ENCODE results near the gene GSAP. TPM values are rescaled to one million over a fixed set of nuclear protein-coding genes. Genes with fewer than 3 reads are reported as not detected.

Gene GSAP
- polyA plus RNA-seq, 1 experiment = 3.7 TPM

GRCh38 chr7:77404641-77405040, 11.5 kb downstream of the GSAP start:
- ChIA-PET POLR2A (no interaction called here), CTCF (no interaction called here)
- H3K4me3 ChIP-seq (ENCODE audit: low read depth, low read length) = no peak overlapping the region

GRCh38 chr7:77403957-77404356, 12.2 kb downstream of the GSAP start:
- no peak for TF ChIP-seq CTCF (IDR thresholded peaks at IDR 0.05; ENCODE audit: insufficient read depth, low read depth, low read length)
- H3K4me3 ChIP-seq (ENCODE audit: low read depth, low read length) = no peak overlapping the region
- H3K36me3 ChIP-seq (ENCODE audit: control insufficient read depth, insufficient read depth, low read length) = no peaks in the 10 kb centered on the region
- no peak for DNase-seq (ENCODE audit: low read depth)
- 0 out of 2 replicates have a peak, but pooled peaks cover 2% of the 10 kb centered on the region for H3K27me3 ChIP-seq (ENCODE audit: control insufficient read depth, insufficient read depth, low read length)
- ChIA-PET POLR2A (no interaction called here), CTCF (no interaction called here)

More at GRCh38 chr7:77404641-77405040, 11.5 kb downstream of the GSAP start:
- no peak for TF ChIP-seq CTCF (IDR thresholded peaks at IDR 0.05; ENCODE audit: insufficient read depth, low read depth, low read length)
- DNase-seq (ENCODE audit: low read depth) = no peak
- Histone ChIP-seq H3K27me3 (ENCODE audit: control insufficient read depth, insufficient read depth, low read length) (0 out of 2 replicates have a peak, but pooled peaks cover 2% of the 10 kb centered on the region), H3K36me3 (ENCODE audit: control insufficient read depth, insufficient read depth, low read length) (no peaks in the 10 kb centered on the region)

- POLR2A ChIA-PET = no interaction called here
- no peak for TF ChIP-seq CTCF (IDR thresholded peaks at IDR 0.05; ENCODE audit: insufficient read depth, low read depth, low read length)
- no peak for DNase-seq (ENCODE audit: low read depth)
- Histone ChIP-seq H3K27me3 (ENCODE audit: control insufficient read depth, insufficient read depth, low read length) (0 out of 2 replicates have a peak, but pooled peaks cover 2% of the 10 kb centered on the region), H3K36me3 (ENCODE audit: control insufficient read depth, insufficient read depth, low read length) (no peaks in the 10 kb centered on the region), H3K4me3 (ENCODE audit: low read depth, low read length) (no peak overlapping the region)
- CTCF ChIA-PET = no interaction called here
These were observed 13.3 kb downstream of the GSAP start for GRCh38 chr7:77402818-77403217.

GRCh38 chr7:77401002-77401401, 15.1 kb downstream of the GSAP start:
- 0 out of 2 replicates have a peak, but pooled peaks cover 2% of the 10 kb centered on the region for H3K27me3 ChIP-seq (ENCODE audit: control insufficient read depth, insufficient read depth, low read length)
- H3K36me3 ChIP-seq (ENCODE audit: control insufficient read depth, insufficient read depth, low read length) = no peaks in the 10 kb centered on the region
- no peak for DNase-seq (ENCODE audit: low read depth)
- POLR2A ChIA-PET = no interaction called here
- H3K4me3 ChIP-seq (ENCODE audit: low read depth, low read length) = no peak overlapping the region
- CTCF ChIA-PET = no interaction called here
- no peak for TF ChIP-seq CTCF (IDR thresholded peaks at IDR 0.05; ENCODE audit: insufficient read depth, low read depth, low read length)

GRCh38 chr7:77399816-77400215, 16.3 kb downstream of the GSAP start:
- no peak for DNase-seq (ENCODE audit: low read depth)
- H3K36me3 ChIP-seq (ENCODE audit: control insufficient read depth, insufficient read depth, low read length) = no peaks in the 10 kb centered on the region
- ChIA-PET POLR2A (no interaction called here), CTCF (interaction anchor here (0.6 kb wide), 1 partner anchor 367 kb away, joined by 3 read pairs; no protein-coding TSS in a partner anchor)
- no peak overlapping the region for H3K4me3 ChIP-seq (ENCODE audit: low read depth, low read length)
- TF ChIP-seq CTCF (IDR thresholded peaks at IDR 0.05; ENCODE audit: insufficient read depth, low read depth, low read length) = no peak
- 0 out of 2 replicates have a peak, but pooled peaks cover 2% of the 10 kb centered on the region for H3K27me3 ChIP-seq (ENCODE audit: control insufficient read depth, insufficient read depth, low read length)

Measured in BJ (cell line).